Measurements from ENCODE around the gene SIAE. TPM values are rescaled to one million over a fixed set of nuclear protein-coding genes. Genes with fewer than 3 reads are reported as not detected.
"Not testable (repeated sequence)": the region's sequence is repeated elsewhere in the genome, so short reads cannot be mapped to it uniquely, and the experiment has no call there.

Gene SIAE
- total and polyA plus RNA-seq, 8 donors = 1.2 to 22.6 (median 10.2) TPM

DNA sequence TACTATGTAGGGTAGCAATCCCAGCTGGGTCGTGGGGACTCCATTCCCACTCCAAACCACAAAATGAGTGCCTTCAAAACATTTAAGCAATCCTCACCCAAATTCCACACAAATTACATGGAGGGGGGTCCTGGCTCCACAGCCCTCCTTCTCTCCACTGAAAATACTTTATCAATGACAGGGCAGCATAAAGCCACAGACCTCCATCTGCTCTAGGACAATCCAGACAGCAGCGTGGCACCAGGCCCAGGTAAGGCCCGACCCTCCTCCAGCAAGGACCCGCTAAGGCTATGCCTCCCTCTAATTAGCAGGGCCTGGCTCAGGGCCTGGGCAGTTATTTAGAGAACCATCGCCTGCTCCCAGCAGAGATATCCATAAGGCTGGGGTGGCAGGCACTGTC is 62.5 kb downstream of the SIAE start, which contains the start of gene PANX3:
TSS of gene PANX3 (plus strand) at position 365 of the 400 bp plus-strand sequence. CDS start 129 bp downstream, outside the sequence.
- H3K4me1 ChIP-seq = no peaks in the 10 kb centered on the region
- TF ChIP-seq, protein P1, sequence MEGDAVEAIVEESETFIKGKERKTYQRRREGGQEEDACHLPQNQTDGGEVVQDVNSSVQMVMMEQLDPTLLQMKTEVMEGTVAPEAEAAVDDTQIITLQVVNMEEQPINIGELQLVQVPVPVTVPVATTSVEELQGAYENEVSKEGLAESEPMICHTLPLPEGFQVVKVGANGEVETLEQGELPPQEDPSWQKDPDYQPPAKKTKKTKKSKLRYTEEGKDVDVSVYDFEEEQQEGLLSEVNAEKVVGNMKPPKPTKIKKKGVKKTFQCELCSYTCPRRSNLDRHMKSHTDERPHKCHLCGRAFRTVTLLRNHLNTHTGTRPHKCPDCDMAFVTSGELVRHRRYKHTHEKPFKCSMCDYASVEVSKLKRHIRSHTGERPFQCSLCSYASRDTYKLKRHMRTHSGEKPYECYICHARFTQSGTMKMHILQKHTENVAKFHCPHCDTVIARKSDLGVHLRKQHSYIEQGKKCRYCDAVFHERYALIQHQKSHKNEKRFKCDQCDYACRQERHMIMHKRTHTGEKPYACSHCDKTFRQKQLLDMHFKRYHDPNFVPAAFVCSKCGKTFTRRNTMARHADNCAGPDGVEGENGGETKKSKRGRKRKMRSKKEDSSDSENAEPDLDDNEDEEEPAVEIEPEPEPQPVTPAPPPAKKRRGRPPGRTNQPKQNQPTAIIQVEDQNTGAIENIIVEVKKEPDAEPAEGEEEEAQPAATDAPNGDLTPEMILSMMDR (IDR thresholded peaks at IDR 0.05) = no peak
- no peak for TF ChIP-seq POLR2A (IDR thresholded peaks at IDR 0.05)
- TF ChIP-seq POLR2AphosphoS5 (IDR thresholded peaks at IDR 0.05) = no peak
- TF ChIP-seq EP300 (IDR thresholded peaks at IDR 0.05) = no peak
- WGBS, 5 donors = 67 to 79% (median 72%) methylated on average over 5 of the region's 5 CpGs
- no peak for DNase-seq
- no peaks in the 10 kb centered on the region for H3K9me3 ChIP-seq
- peaks cover 0 to 28% (median 8%) of the 10 kb centered on the region in 3 donors for H3K27me3 ChIP-seq
- H3K4me3 ChIP-seq = no peak within 1 kb of the TSS
- intact Hi-C loops (cut with DNase I; ENCODE audit: low total_unique reads) = no loop called here
- H3K36me3 ChIP-seq = no peaks in the 10 kb centered on the region
- H3K27ac ChIP-seq = no peak within 1 kb of the TSS

DNA sequence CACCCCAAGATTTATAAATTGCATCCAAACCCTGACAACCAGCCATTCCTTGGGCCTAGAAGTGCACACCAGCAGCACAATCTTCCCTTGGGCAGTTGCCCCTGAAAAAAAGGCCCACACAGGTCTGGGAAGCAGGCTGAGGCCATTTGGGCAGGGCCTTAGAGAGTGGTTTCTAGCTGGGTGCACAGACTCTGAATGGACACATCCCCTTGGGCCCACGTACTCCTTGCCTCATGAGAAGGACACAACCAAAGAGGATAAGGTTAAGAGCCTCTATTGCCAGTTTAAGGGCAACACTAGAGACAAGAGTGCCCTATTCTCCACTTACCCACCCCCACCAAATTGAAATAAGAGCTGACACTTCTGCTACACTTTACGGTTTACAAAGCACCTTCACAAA is 63.2 kb downstream of the SIAE start:
- peaks cover 0 to 26% (median 8%) of the 10 kb centered on the region in 3 donors for H3K27me3 ChIP-seq
- H3K36me3 ChIP-seq = no peaks in the 10 kb centered on the region
- no peak for DNase-seq
- no peaks in the 10 kb centered on the region for H3K4me1 ChIP-seq
- TF ChIP-seq POLR2A (IDR thresholded peaks at IDR 0.05) = no peak
- TF ChIP-seq EP300 (IDR thresholded peaks at IDR 0.05) = no peak
- TF ChIP-seq POLR2AphosphoS5 (IDR thresholded peaks at IDR 0.05) = no peak
- TF ChIP-seq, protein P1 (IDR thresholded peaks at IDR 0.05) = no peak
- no peak overlapping the region for H3K4me3 ChIP-seq
- no peak overlapping the region for H3K27ac ChIP-seq
- H3K9me3 ChIP-seq = no peaks in the 10 kb centered on the region
- 67 to 92% (median 80%) methylated on average over 2 of the region's 2 CpGs for WGBS, 5 donors
- intact Hi-C loops (cut with DNase I; ENCODE audit: low total_unique reads) = no loop called here

DNA sequence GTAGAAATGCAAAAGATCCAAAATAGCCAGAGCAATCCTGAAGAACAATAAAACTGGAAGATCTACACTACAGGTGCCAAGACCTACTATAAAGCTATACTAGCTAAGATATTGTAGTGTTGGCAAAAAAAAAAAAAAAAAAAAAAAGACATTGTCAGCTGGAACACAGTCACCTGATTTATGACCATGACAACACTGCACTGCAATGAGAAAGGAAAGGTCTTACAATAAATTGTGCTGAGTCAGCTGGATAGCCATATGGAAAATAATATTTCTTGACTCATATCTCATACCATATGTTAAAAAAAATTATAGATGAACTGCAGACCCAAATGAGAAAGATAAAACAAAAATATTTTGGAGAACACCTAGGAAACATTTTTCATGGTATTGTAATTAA is 65.4 kb downstream of the SIAE start:
- no peak overlapping the region for H3K27ac ChIP-seq
- DNase-seq = peak in 1 of 2 donors; percentile 18
- intact Hi-C loops (cut with DNase I; ENCODE audit: low total_unique reads) = no loop called here
- H3K4me3 ChIP-seq = no peak overlapping the region
- no peaks in the 10 kb centered on the region for H3K36me3 ChIP-seq
- TF ChIP-seq, protein P1 (IDR thresholded peaks at IDR 0.05) = no peak
- TF ChIP-seq EP300 (IDR thresholded peaks at IDR 0.05) (no peak), POLR2A (IDR thresholded peaks at IDR 0.05) (no peak)
- H3K27me3 ChIP-seq = peaks cover 0 to 8% (median 0%) of the 10 kb centered on the region in 3 donors
- no peaks in the 10 kb centered on the region for H3K4me1 ChIP-seq
- H3K9me3 ChIP-seq = no peaks in the 10 kb centered on the region

DNA sequence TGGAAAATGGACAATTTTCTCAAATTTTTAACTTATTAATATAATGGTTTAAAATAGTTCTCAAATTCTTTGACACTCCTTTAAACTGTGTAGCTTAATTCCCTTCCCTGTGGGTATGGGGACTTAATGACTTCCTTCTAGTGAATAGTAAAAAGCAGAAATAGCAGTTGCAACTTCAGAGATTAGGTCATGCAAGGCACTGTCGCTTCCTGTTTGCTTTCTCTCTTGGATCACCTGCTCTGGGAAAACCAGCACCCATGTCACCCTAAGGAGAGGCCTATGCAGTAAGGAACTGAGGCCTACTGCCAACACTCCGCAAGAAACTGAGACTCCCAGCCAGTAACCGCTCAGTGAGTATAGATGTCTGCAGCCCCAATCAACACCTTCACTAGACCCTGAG is 67.8 kb downstream of the SIAE start:
- no peaks in the 10 kb centered on the region for H3K9me3 ChIP-seq
- no peak overlapping the region for H3K27ac ChIP-seq
- no peak overlapping the region for H3K4me3 ChIP-seq
- no peaks in the 10 kb centered on the region for H3K36me3 ChIP-seq
- WGBS, 5 donors = 79 to 87% (median 85%) methylated on average over 3 of the region's 3 CpGs
- no peaks in the 10 kb centered on the region for H3K27me3 ChIP-seq
- peak in 1 of 2 donors; percentile 17 for DNase-seq
- no peaks in the 10 kb centered on the region for H3K4me1 ChIP-seq
- intact Hi-C loops (cut with DNase I; ENCODE audit: low total_unique reads) = no loop called here
- TF ChIP-seq POLR2AphosphoS5 (IDR thresholded peaks at IDR 0.05) (no peak), POLR2A (IDR thresholded peaks at IDR 0.05) (no peak), EP300 (IDR thresholded peaks at IDR 0.05) (no peak)
- TF ChIP-seq, protein P1 (IDR thresholded peaks at IDR 0.05) = no peak

DNA sequence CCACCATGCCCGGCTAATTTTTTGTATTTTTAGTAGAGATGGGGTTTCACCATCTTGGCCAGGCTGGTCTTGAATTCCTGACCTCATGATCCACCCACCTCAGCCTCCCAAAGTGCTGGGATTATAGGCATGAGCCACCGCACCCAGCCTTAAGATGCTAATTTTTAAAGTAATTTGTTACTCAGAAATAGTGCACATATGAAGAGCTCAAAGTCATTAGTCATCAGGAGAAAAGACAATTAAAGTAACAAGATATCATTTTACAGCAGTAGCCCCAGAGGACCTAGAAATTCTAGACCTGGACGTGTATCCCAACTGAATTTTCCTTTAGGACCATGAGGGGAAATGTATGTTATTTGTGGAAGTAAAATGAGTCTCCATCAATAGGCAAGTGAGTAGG is 70.8 kb downstream of the SIAE start:
- DNase-seq; intact Hi-C loops (cut with DNase I; ENCODE audit: low total_unique reads); H3K27me3 ChIP-seq; H3K9me3 ChIP-seq; H3K4me3 ChIP-seq; H3K36me3 ChIP-seq; H3K27ac ChIP-seq; H3K4me1 ChIP-seq: not testable (repeated sequence)
- WGBS, 5 donors = 60 to 79% (median 75%) methylated on average over 3 of the region's 3 CpGs

Measured in stomach (tissue), 9 donors.